ENCODE data around the gene DNASE2B.

Gene DNASE2B

DNA sequence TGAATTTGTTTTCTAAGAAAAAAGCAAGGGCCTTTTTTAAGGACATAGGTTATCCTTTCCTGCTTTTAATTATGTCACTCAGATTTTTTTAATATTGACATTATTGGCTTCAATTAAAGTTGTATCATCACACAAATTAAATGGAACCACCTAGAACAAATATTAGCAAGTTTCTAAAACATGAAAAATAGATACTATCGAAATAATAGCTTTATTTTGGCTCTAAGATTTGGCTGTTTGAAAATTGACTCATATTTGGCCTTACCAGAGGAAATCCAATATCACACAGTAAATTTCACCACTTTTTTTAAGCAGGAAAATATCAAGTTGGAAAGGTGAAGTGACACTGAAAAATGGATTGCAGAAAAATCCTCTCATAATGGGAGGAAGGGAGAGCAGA is 9.2 kb downstream of the DNASE2B start:
- no CpG with 5 or more reads among the region's 1 CpG for WGBS
- H2AK5ac ChIP-seq (ENCODE audit: low read length, severe bottlenecking), result no peak overlapping the region

DNA sequence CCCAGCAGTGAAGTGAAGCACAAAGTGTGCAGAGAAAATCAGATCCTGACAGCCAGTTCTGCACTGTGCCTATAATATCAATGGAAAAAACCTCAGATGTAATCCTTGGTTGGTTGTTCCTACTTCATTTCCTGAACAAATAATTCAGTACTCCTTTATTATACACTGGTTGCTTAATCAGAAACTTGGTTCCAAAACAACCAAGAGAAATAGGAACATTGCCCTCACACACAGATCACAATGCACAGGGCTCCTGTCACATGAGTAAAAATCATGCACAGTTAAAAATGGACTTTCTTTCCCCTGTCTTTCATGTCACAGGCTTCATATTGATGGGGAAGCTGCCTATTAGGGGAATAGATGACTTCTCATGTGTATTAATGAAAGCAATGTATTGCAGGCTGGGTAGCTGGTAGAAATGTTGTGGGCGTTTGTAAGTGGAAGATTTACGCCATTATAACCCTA is 9.7 kb downstream of the DNASE2B start:
- H2BK15ac ChIP-seq (ENCODE audit: low read depth, poor library complexity, severe bottlenecking), result no peak overlapping the region
- no peak overlapping the region for H3K18ac ChIP-seq (ENCODE audit: low read depth in 1 of 2, low read length in 2 of 2)
- H3K4me1 ChIP-seq (ENCODE audit: control insufficient read depth, insufficient read depth, low read depth, low read length), result peaks cover 2% of the 10 kb centered on the region
- H3K4me2 ChIP-seq (ENCODE audit: low read length, poor library complexity, severe bottlenecking), result no peak overlapping the region
- no peak for DNase-seq
- H3K23ac ChIP-seq (ENCODE audit: low read length in 2 of 2), result no peak overlapping the region
- no peak overlapping the region for H3K27ac ChIP-seq (ENCODE audit: low read length, poor library complexity, severe bottlenecking)
- no peaks in the 10 kb centered on the region for H3K9me3 ChIP-seq (ENCODE audit: control insufficient read depth, low read length)
- no peak overlapping the region for H2BK12ac ChIP-seq (ENCODE audit: low read length in 2 of 2)
- H2AK5ac ChIP-seq (ENCODE audit: low read length, severe bottlenecking), result no peak overlapping the region
- H3K27me3 ChIP-seq (ENCODE audit: control insufficient read depth in 1 of 2, insufficient read depth in 1 of 2, low read length in 2 of 2), result no peaks in the 10 kb centered on the region
- WGBS, result no CpG with 5 or more reads among the region's 2 CpGs
- no peak overlapping the region for H4K91ac ChIP-seq (ENCODE audit: low read length)
- H3K9ac ChIP-seq (ENCODE audit: low read length), result no peak overlapping the region
- H4K8ac ChIP-seq (ENCODE audit: low read length), result no peak overlapping the region
- H3K4me3 ChIP-seq (ENCODE audit: insufficient read depth in 1 of 2, low read depth in 1 of 2, low read length in 2 of 2), result no peak overlapping the region
- no peak overlapping the region for H2AFZ ChIP-seq (ENCODE audit: low read depth, low read length)
- H3K4ac ChIP-seq (ENCODE audit: low read depth in 1 of 2, low read length in 2 of 2), result no peak overlapping the region
- no peak overlapping the region for H2BK120ac ChIP-seq (ENCODE audit: low read depth, low read length)
- no peaks in the 10 kb centered on the region for H3K79me1 ChIP-seq (replicated peaks; ENCODE audit: low read length, poor library complexity, severe bottlenecking)
- no peak overlapping the region for H2BK5ac ChIP-seq (ENCODE audit: low read depth, low read length, poor library complexity, severe bottlenecking)
- H3K36me3 ChIP-seq (ENCODE audit: control insufficient read depth in 1 of 2, insufficient read depth in 2 of 2, low read depth in 1 of 2, low read length in 2 of 2), result no peaks in the 10 kb centered on the region
- no peak overlapping the region for H3K14ac ChIP-seq (ENCODE audit: low read length in 2 of 2)

More for the DNA sequence above, 9.2 kb downstream of the DNASE2B start:
- H3K27me3 ChIP-seq (ENCODE audit: control insufficient read depth in 1 of 2, insufficient read depth in 1 of 2, low read length in 2 of 2), result no peaks in the 10 kb centered on the region
- DNase-seq, result no peak
- H2BK15ac ChIP-seq (ENCODE audit: low read depth, poor library complexity, severe bottlenecking), result no peak overlapping the region
- H3K23ac ChIP-seq (ENCODE audit: low read length in 2 of 2), result no peak overlapping the region
- H4K8ac ChIP-seq (ENCODE audit: low read length), result no peak overlapping the region
- no peaks in the 10 kb centered on the region for H3K79me1 ChIP-seq (replicated peaks; ENCODE audit: low read length, poor library complexity, severe bottlenecking)
- no peaks in the 10 kb centered on the region for H3K9me3 ChIP-seq (ENCODE audit: control insufficient read depth, low read length)
- H3K4me1 ChIP-seq (ENCODE audit: control insufficient read depth, insufficient read depth, low read depth, low read length), result peaks cover 2% of the 10 kb centered on the region
- no peak overlapping the region for H3K9ac ChIP-seq (ENCODE audit: low read length)
- H2BK12ac ChIP-seq (ENCODE audit: low read length in 2 of 2), result no peak overlapping the region
- H3K27ac ChIP-seq (ENCODE audit: low read length, poor library complexity, severe bottlenecking), result no peak overlapping the region
- H2AFZ ChIP-seq (ENCODE audit: low read depth, low read length), result no peak overlapping the region
- H3K4me2 ChIP-seq (ENCODE audit: low read length, poor library complexity, severe bottlenecking), result no peak overlapping the region
- no peak overlapping the region for H3K4me3 ChIP-seq (ENCODE audit: insufficient read depth in 1 of 2, low read depth in 1 of 2, low read length in 2 of 2)
- no peak overlapping the region for H4K91ac ChIP-seq (ENCODE audit: low read length)
- no peak overlapping the region for H3K14ac ChIP-seq (ENCODE audit: low read length in 2 of 2)
- no peak overlapping the region for H3K4ac ChIP-seq (ENCODE audit: low read depth in 1 of 2, low read length in 2 of 2)
- H3K18ac ChIP-seq (ENCODE audit: low read depth in 1 of 2, low read length in 2 of 2), result no peak overlapping the region
- no peak overlapping the region for H2BK5ac ChIP-seq (ENCODE audit: low read depth, low read length, poor library complexity, severe bottlenecking)
- H3K36me3 ChIP-seq (ENCODE audit: control insufficient read depth in 1 of 2, insufficient read depth in 2 of 2, low read depth in 1 of 2, low read length in 2 of 2), result no peaks in the 10 kb centered on the region
- H2BK120ac ChIP-seq (ENCODE audit: low read depth, low read length), result no peak overlapping the region

DNA sequence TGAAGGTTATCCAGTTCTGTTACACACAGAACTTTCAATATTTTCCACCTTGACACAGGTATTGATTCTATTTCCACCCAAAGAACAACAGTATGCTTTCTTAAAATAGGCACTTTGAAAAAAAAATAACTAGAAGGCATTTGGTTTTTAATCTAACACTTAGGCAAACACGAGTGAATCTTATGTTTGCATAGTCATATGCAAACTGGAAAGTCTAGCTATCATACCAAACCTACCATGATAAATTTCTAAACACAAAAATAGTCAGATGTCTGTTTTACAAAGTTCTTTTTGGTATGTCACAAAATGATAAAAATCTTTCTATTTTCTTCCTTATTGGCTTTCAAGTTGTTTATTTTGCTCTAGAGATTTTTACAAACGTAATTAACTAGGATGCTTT is 11.6 kb downstream of the DNASE2B start:
- no peaks in the 10 kb centered on the region for H3K79me1 ChIP-seq (replicated peaks; ENCODE audit: low read length, poor library complexity, severe bottlenecking)
- no peak overlapping the region for H2AFZ ChIP-seq (ENCODE audit: low read depth, low read length)
- no peak overlapping the region for H3K4ac ChIP-seq (ENCODE audit: low read depth in 1 of 2, low read length in 2 of 2)
- DNase-seq, result no peak
- no peak overlapping the region for H3K14ac ChIP-seq (ENCODE audit: low read length in 2 of 2)
- no peak overlapping the region for H2BK5ac ChIP-seq (ENCODE audit: low read depth, low read length, poor library complexity, severe bottlenecking)
- no peak overlapping the region for H2BK12ac ChIP-seq (ENCODE audit: low read length in 2 of 2)
- H3K4me3 ChIP-seq (ENCODE audit: insufficient read depth in 1 of 2, low read depth in 1 of 2, low read length in 2 of 2), result no peak overlapping the region
- H3K27me3 ChIP-seq (ENCODE audit: control insufficient read depth in 1 of 2, insufficient read depth in 1 of 2, low read length in 2 of 2), result no peaks in the 10 kb centered on the region
- H2AK5ac ChIP-seq (ENCODE audit: low read length, severe bottlenecking), result no peak overlapping the region
- no peak overlapping the region for H2BK120ac ChIP-seq (ENCODE audit: low read depth, low read length)
- no peaks in the 10 kb centered on the region for H3K9me3 ChIP-seq (ENCODE audit: control insufficient read depth, low read length)
- no peak overlapping the region for H4K8ac ChIP-seq (ENCODE audit: low read length)
- H3K4me2 ChIP-seq (ENCODE audit: low read length, poor library complexity, severe bottlenecking), result no peak overlapping the region
- no peak overlapping the region for H3K9ac ChIP-seq (ENCODE audit: low read length)
- no peaks in the 10 kb centered on the region for H3K36me3 ChIP-seq (ENCODE audit: control insufficient read depth in 1 of 2, insufficient read depth in 2 of 2, low read depth in 1 of 2, low read length in 2 of 2)
- no peak overlapping the region for H2BK15ac ChIP-seq (ENCODE audit: low read depth, poor library complexity, severe bottlenecking)
- no peak overlapping the region for H3K27ac ChIP-seq (ENCODE audit: low read length, poor library complexity, severe bottlenecking)
- H3K23ac ChIP-seq (ENCODE audit: low read length in 2 of 2), result no peak overlapping the region
- H4K91ac ChIP-seq (ENCODE audit: low read length), result no peak overlapping the region
- peaks cover 2% of the 10 kb centered on the region for H3K4me1 ChIP-seq (ENCODE audit: control insufficient read depth, insufficient read depth, low read depth, low read length)
- H3K18ac ChIP-seq (ENCODE audit: low read depth in 1 of 2, low read length in 2 of 2), result no peak overlapping the region
- 100% methylated on average over 1 of the region's 2 CpGs for WGBS

DNA sequence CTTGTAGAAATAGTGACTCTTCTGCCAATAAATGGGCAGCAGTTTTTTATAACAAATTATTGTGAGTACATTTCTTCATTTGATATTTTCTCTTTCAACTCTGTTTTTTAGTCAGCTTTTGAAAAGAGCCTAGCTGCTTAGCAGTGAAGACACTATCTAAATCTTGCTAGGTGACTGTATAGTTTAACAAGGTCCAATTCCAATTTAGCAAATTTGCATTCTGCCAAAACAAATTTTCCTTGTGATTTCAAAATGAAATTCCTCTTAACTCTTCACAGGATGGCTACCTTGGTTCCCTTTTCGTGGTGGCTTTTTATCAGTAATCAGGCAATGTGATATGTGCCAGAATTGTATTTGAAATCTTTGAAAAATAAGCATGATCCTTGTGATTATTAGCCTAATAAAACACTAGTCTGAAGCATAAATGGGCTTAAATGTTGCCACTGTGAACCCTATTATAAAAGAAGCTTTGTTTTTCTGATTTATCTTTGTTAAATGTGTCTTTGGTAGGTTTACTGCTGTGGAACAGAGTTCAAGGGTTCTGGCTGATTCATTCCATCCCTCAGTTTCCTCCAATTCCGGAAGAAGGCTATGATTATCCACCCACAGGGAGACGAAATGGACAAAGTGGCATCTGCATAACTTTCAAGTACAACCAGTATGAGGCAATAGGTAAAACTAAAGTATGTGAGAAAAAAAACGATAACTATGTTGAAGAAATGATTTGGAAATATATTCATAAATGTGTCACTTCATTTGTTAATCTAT is 12.2 kb downstream of the DNASE2B start:
- Histone ChIP-seq H3K4me1 (ENCODE audit: control insufficient read depth, insufficient read depth, low read depth, low read length) (peaks cover 2% of the 10 kb centered on the region), H3K27ac (ENCODE audit: low read length, poor library complexity, severe bottlenecking) (no peak overlapping the region), H2BK15ac (ENCODE audit: low read depth, poor library complexity, severe bottlenecking) (no peak overlapping the region), H3K4ac (ENCODE audit: low read depth in 1 of 2, low read length in 2 of 2) (no peak overlapping the region), H3K27me3 (ENCODE audit: control insufficient read depth in 1 of 2, insufficient read depth in 1 of 2, low read length in 2 of 2) (no peaks in the 10 kb centered on the region), H2BK120ac (ENCODE audit: low read depth, low read length) (no peak overlapping the region), H3K9ac (ENCODE audit: low read length) (no peak overlapping the region), H3K36me3 (ENCODE audit: control insufficient read depth in 1 of 2, insufficient read depth in 2 of 2, low read depth in 1 of 2, low read length in 2 of 2) (no peaks in the 10 kb centered on the region), H3K23ac (ENCODE audit: low read length in 2 of 2) (no peak overlapping the region), H4K8ac (ENCODE audit: low read length) (no peak overlapping the region), H4K91ac (ENCODE audit: low read length) (no peak overlapping the region), H3K4me2 (ENCODE audit: low read length, poor library complexity, severe bottlenecking) (no peak overlapping the region), H3K9me3 (ENCODE audit: control insufficient read depth, low read length) (no peaks in the 10 kb centered on the region), H3K79me1 (replicated peaks; ENCODE audit: low read length, poor library complexity, severe bottlenecking) (no peaks in the 10 kb centered on the region), H2AK5ac (ENCODE audit: low read length, severe bottlenecking) (no peak overlapping the region), H3K14ac (ENCODE audit: low read length in 2 of 2) (no peak overlapping the region), H2BK5ac (ENCODE audit: low read depth, low read length, poor library complexity, severe bottlenecking) (no peak overlapping the region), H2AFZ (ENCODE audit: low read depth, low read length) (no peak overlapping the region), H2BK12ac (ENCODE audit: low read length in 2 of 2) (no peak overlapping the region), H3K18ac (ENCODE audit: low read depth in 1 of 2, low read length in 2 of 2) (no peak overlapping the region), H3K4me3 (ENCODE audit: insufficient read depth in 1 of 2, low read depth in 1 of 2, low read length in 2 of 2) (no peak overlapping the region)
- DNase-seq, result no peak
- WGBS, result 100% methylated on average over 1 of the region's 4 CpGs
